A673 (cell line): ENCODE measurements around the gene CDKN3. TPM values are rescaled to one million over a fixed set of nuclear protein-coding genes. Genes with fewer than 3 reads are reported as not detected.

Experiments used
- BruUV-seq: library from RNA; stranded (reverse); fragments of 400-500 nt; replicated peaks from 2 replicates; lab custom pipeline; 2021; lab: Mats Ljungman, UMichigan
- CTCF ChIA-PET: fragments of 300-600 bp; sonication (Branson Sonifier 250); formaldehyde crosslinking; loops from one replicate; lab custom pipeline; 2022; ENCODE audit warnings: antibody characterized with exemption; lab: Charles Lee
- POLR2A ChIA-PET: fragments of 300-600 bp; sonication (Branson Sonifier 250); formaldehyde crosslinking; loops from one replicate; lab custom pipeline; 2022; ENCODE audit warnings: antibody characterized with exemption; ENCODE audit not compliant: low non-redundant PET; lab: Charles Lee
- DNase-seq: peaks from one replicate; pipeline ENCODE4 v3.0.0-alpha.2; 2015; ENCODE audit warnings: low spot score
- H3K27ac ChIP-seq: fragments of 200-600 bp; sonication (generic); 2 replicates; pipeline ENCODE4 v1.5.1; 2016; ENCODE audit warnings: mixed run types, low read depth, mild to moderate bottlenecking, mixed read lengths, antibody characterized with exemption, low read length; ENCODE audit not compliant: poor library complexity, severe bottlenecking
- H3K27me3 ChIP-seq: fragments of 200-600 bp; sonication (generic); replicated peaks from 2 replicates; pipeline ENCODE4 v1.6.1; 2017; ENCODE audit warnings: mixed run types, low read depth, mild to moderate bottlenecking, mixed read lengths, antibody characterized with exemption, low read length; ENCODE audit not compliant: insufficient read depth, poor library complexity
- H3K36me3 ChIP-seq: fragments of 200-600 bp; sonication (generic); 2 replicates; pipeline ENCODE4 v1.6.1; 2016; ENCODE audit warnings: mixed run types, mild to moderate bottlenecking, mixed read lengths, antibody characterized with exemption, low read length; ENCODE audit not compliant: insufficient read depth, poor library complexity, severe bottlenecking
- H3K4me1 ChIP-seq: fragments of 200-600 bp; sonication (generic); 2 replicates; pipeline ENCODE4 v1.6.1; 2017; ENCODE audit warnings: mixed run types, mild to moderate bottlenecking, mixed read lengths, antibody characterized with exemption, low read length; ENCODE audit not compliant: insufficient read depth, poor library complexity, severe bottlenecking
- H3K4me3 ChIP-seq: fragments of 200-600 bp; sonication (generic); 2 replicates; pipeline ENCODE4 v1.5.1; 2016; ENCODE audit warnings: low read depth, mixed run types, mild to moderate bottlenecking, mixed read lengths, low read length; ENCODE audit not compliant: poor library complexity, severe bottlenecking
- H3K9me3 ChIP-seq: fragments of 200-600 bp; sonication (generic); 2 replicates; pipeline ENCODE4 v1.6.1; 2016; ENCODE audit warnings: mixed run types, low read depth, mild to moderate bottlenecking, mixed read lengths, antibody characterized with exemption, low read length; ENCODE audit not compliant: poor library complexity, severe bottlenecking
- CTCF ChIP-seq: fragments of 300-800, 200-600 bp; sonication (generic); conservative IDR thresholded peaks from 2 replicates; pipeline ENCODE4 v1.5.1; 2017; ENCODE audit warnings: low read depth, mild to moderate bottlenecking, antibody characterized with exemption, low read length, moderate library complexity, mixed read lengths
- EZH2 ChIP-seq: fragments of 200-600 bp; sonication (generic); IDR thresholded peaks from 2 replicates; pipeline ENCODE4 v1.6.1; 2017; ENCODE audit warnings: borderline replicate concordance, low read depth, mild to moderate bottlenecking, mixed read lengths, antibody characterized with exemption, low read length; ENCODE audit not compliant: poor library complexity, severe bottlenecking
- intact Hi-C: fragments of 100-400 bp; cut with micrococcal nuclease; formaldehyde crosslinking; loops from one replicate; pipeline ENCODE4 v1.10.0; 2022; ENCODE audit not compliant: unreplicated experiment
- total RNA-seq: library from RNA; stranded (reverse); gene quantifications from 2 replicates; pipeline ENCODE4 v1.2.3, GENCODE V29; 2021

Gene CDKN3
- total RNA-seq, 1 experiment from 2014 or later = 108 TPM

- CTCF ChIA-PET = no interaction called here
- BruUV-seq = no TSS peak
Measured at GRCh38 chr14:54394596-54394995, 2.2 kb upstream of the CDKN3 start.

DNA sequence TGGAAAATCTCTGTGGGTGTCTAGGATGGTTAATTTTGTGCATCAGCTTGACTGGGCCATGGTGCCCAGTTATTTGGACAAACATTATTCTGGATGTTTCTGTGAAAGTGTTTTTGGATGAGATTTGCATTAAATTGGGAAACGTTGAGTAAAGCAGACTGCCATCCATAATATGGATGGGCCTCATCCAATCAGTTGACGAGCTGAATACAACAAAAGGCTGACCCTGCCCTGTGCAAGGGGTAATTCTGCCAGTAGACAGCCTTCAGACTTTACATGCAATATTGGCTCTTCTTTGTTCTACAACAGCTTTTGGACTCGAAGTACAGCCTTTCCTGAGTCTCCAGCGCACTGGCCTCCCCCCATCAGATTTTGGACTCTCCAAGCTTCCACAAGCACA lies 1.5 kb upstream of the CDKN3 start:
- TF ChIP-seq CTCF (no peak), EZH2 (no peak)
- Histone ChIP-seq H3K4me1 (peaks cover 15% of the 10 kb centered on the region), H3K36me3 (no peaks in the 10 kb centered on the region), H3K9me3 (no peaks in the 10 kb centered on the region), H3K27me3 (no peaks in the 10 kb centered on the region), H3K4me3 (no peak overlapping the region), H3K27ac (no peak overlapping the region)
- DNase-seq = no peak
- intact Hi-C loops = no loop called here
- POLR2A ChIA-PET = no interaction called here
- CTCF ChIA-PET = no interaction called here
- no TSS peak for BruUV-seq

More at GRCh38 chr14:54394596-54394995, 2.2 kb upstream of the CDKN3 start:
- POLR2A ChIA-PET = no interaction called here
- H3K4me1 ChIP-seq = peaks cover 12% of the 10 kb centered on the region
- no peaks in the 10 kb centered on the region for H3K27me3 ChIP-seq
- no peaks in the 10 kb centered on the region for H3K36me3 ChIP-seq
- H3K9me3 ChIP-seq = no peaks in the 10 kb centered on the region
- TF ChIP-seq CTCF = no peak
- no peak for TF ChIP-seq EZH2
- intact Hi-C loops = no loop called here
- H3K4me3 ChIP-seq = no peak overlapping the region
- H3K27ac ChIP-seq = no peak overlapping the region
- DNase-seq = no peak

DNA sequence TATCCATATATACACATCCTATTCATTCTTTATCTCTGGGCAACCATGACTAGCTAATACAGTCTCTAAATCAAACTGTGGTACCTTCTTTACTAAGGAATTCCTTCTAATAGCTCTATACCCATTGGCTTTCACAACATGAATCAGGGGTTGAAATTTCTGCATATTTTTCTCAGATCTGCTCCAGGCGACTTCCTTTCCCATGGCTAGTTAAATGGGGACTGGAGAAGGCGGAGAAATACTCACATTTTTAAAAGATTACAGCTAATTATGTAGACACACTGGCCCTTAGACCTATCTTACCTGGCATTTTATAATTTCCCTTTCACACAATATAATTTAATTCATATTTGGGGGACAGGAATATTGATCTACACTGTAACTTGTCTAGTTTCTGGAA lies 1.1 kb upstream of the CDKN3 start:
- CTCF ChIA-PET = interaction anchor here (1.4 kb wide), 1 partner anchor 26 kb away, joined by 4 read pairs; no protein-coding TSS in a partner anchor
- no peak for DNase-seq

More for the DNA sequence above, 1.1 kb upstream of the CDKN3 start:
- BruUV-seq = no TSS peak
- Histone ChIP-seq H3K36me3 (peaks cover 2% of the 10 kb centered on the region), H3K4me1 (peaks cover 15% of the 10 kb centered on the region), H3K27me3 (no peaks in the 10 kb centered on the region), H3K9me3 (no peaks in the 10 kb centered on the region), H3K4me3 (no peak overlapping the region), H3K27ac (no peak overlapping the region)
- POLR2A ChIA-PET = no interaction called here
- intact Hi-C loops = no loop called here
- no peak for TF ChIP-seq EZH2
- no peak for TF ChIP-seq CTCF
